Naive B cell (primary cell): ENCODE results near the gene KLK8. TPM values are rescaled to one million over a fixed set of nuclear protein-coding genes. Genes with fewer than 3 reads are reported as not detected.

Experiments
- ATAC-seq, 2 donors: fragments of 150-1000 bp; cut with Tn5 transposase; 2 replicates each; pipeline ENCODE4 v1.10.0; 2021; ENCODE audit warnings: low read depth in 2 of 2, mild to moderate bottlenecking in 2 of 2, moderate library complexity in 2 of 2
- DNase-seq: peaks from one replicate; pipeline ENCODE4 v3.0.0; 2022
- H3K27ac Mint-ChIP-seq, 6 donors: one replicate each; pipeline ENCODE4 v1.8.0; 2020 to 2022; ENCODE audit warnings: mild to moderate bottlenecking in 6 of 6, mixed read lengths in 6 of 6, moderate library complexity in 5 of 6, inconsistent platforms in 2 of 6
- H3K27me3 Mint-ChIP-seq, 3 donors: one replicate each; pipeline ENCODE4 v1.8.0; 2021 to 2022; ENCODE audit warnings: mixed read lengths in 3 of 3, mild to moderate bottlenecking in 1 of 3
- H3K36me3 Mint-ChIP-seq, 2 donors: one replicate each; pipeline ENCODE4 v1.8.0; 2020 to 2022; ENCODE audit warnings: mixed read lengths in 2 of 2, inconsistent platforms in 1 of 2, mild to moderate bottlenecking in 1 of 2
- H3K4me1 Mint-ChIP-seq, 3 donors: one replicate each; pipeline ENCODE4 v1.8.0; 2020 to 2022; ENCODE audit warnings: mixed read lengths in 3 of 3, inconsistent platforms in 1 of 3, mild to moderate bottlenecking in 1 of 3, moderate library complexity in 1 of 3
- H3K4me3 Mint-ChIP-seq, 8 donors: one replicate each; pipeline ENCODE4 v1.8.0; 2020 to 2022; ENCODE audit warnings: mild to moderate bottlenecking in 8 of 8, mixed read lengths in 8 of 8, moderate library complexity in 8 of 8, inconsistent platforms in 2 of 8
- H3K9me3 Mint-ChIP-seq, 7 donors: one replicate each; pipeline ENCODE4 v1.8.0; 2020 to 2022; ENCODE audit warnings: mixed read lengths in 7 of 7, mild to moderate bottlenecking in 5 of 7, inconsistent platforms in 2 of 7, moderate library complexity in 1 of 7
- polyA plus RNA-seq, 6 donors: library from polyadenylated mRNA; unstranded; fragments of 300-500 nt; fragmentation: Illumina TruSeq; gene quantifications; one replicate each; pipeline ENCODE4 v1.2.3, GENCODE V29; 2021; ENCODE audit warnings: low read depth in 6 of 6

Gene KLK8
- polyA plus RNA-seq, 6 donors from 2014 or later = not detected

- Mint-ChIP-seq H3K36me3 (peaks cover 0 to 28% of the 10 kb centered on the region in 2 donors), H3K27me3 (peaks cover 43 to 88% (median 76%) of the 10 kb centered on the region in 3 donors), H3K27ac (no peak overlapping the region), H3K9me3 (peaks cover 0 to 7% (median 4%) of the 10 kb centered on the region in 7 donors), H3K4me1 (peaks cover 16 to 27% (median 21%) of the 10 kb centered on the region in 3 donors), H3K4me3 (no peak overlapping the region)
- no peak for ATAC-seq
- no peak for DNase-seq
Observed at GRCh38 chr19:51014242-51014641, 12.8 kb upstream of the KLK8 start.

- peaks cover 0 to 6% (median 3%) of the 10 kb centered on the region in 7 donors for H3K9me3 Mint-ChIP-seq
- DNase-seq (no peak), ATAC-seq (no peak)
- peaks cover 8 to 19% (median 11%) of the 10 kb centered on the region in 3 donors for H3K4me1 Mint-ChIP-seq
- H3K4me3 Mint-ChIP-seq = no peak overlapping the region
- H3K27ac Mint-ChIP-seq = no peak overlapping the region
- peaks cover 38 to 79% (median 70%) of the 10 kb centered on the region in 3 donors for H3K27me3 Mint-ChIP-seq
- H3K36me3 Mint-ChIP-seq = peaks cover 0 to 19% of the 10 kb centered on the region in 2 donors
Observed at GRCh38 chr19:51012661-51013190, 11.3 kb upstream of the KLK8 start.

- peaks cover 0 to 6% (median 2%) of the 10 kb centered on the region in 7 donors for H3K9me3 Mint-ChIP-seq
- peaks cover 0 to 10% (median 0%) of the 10 kb centered on the region in 3 donors for H3K4me1 Mint-ChIP-seq
- H3K36me3 Mint-ChIP-seq = peaks cover 0 to 12% of the 10 kb centered on the region in 2 donors
- no peak overlapping the region for H3K4me3 Mint-ChIP-seq
- DNase-seq (no peak), ATAC-seq (no peak)
- peaks cover 32 to 62% (median 54%) of the 10 kb centered on the region in 3 donors for H3K27me3 Mint-ChIP-seq
- H3K27ac Mint-ChIP-seq = peak overlapping the region in 1 of 6 donors; percentile 12
Observed at GRCh38 chr19:51010066-51010795, 8.8 kb upstream of the KLK8 start.

- Mint-ChIP-seq H3K4me1 (peaks cover 0 to 1% (median 0%) of the 10 kb centered on the region in 3 donors), H3K9me3 (peaks cover 0 to 4% (median 0%) of the 10 kb centered on the region in 7 donors), H3K27ac (peak overlapping the region in 1 of 6 donors; percentile 12), H3K27me3 (peaks cover 27 to 53% (median 45%) of the 10 kb centered on the region in 3 donors), H3K4me3 (no peak overlapping the region), H3K36me3 (peaks cover 0 to 2% of the 10 kb centered on the region in 2 donors)
- DNase-seq (no peak), ATAC-seq (no peak)
Observed at GRCh38 chr19:51009061-51009891, 7.9 kb upstream of the KLK8 start.

GRCh38 chr19:51007488-51007887 is 6.1 kb upstream of the KLK8 start:
- ATAC-seq (no peak), DNase-seq (no peak)
- Mint-ChIP-seq H3K36me3 (no peaks in the 10 kb centered on the region), H3K9me3 (peaks cover 0 to 5% (median 2%) of the 10 kb centered on the region in 7 donors), H3K4me3 (no peak overlapping the region), H3K4me1 (no peaks in the 10 kb centered on the region), H3K27ac (no peak overlapping the region), H3K27me3 (peaks cover 14 to 58% (median 38%) of the 10 kb centered on the region in 3 donors)

- Mint-ChIP-seq H3K9me3 (peaks cover 0 to 6% (median 2%) of the 10 kb centered on the region in 7 donors), H3K27me3 (peaks cover 14 to 69% (median 47%) of the 10 kb centered on the region in 3 donors)
Observed at GRCh38 chr19:51006406-51006805, 5.0 kb upstream of the KLK8 start.

GRCh38 chr19:51005248-51005647 is 3.8 kb upstream of the KLK8 start:
- H3K4me3 Mint-ChIP-seq = no peak overlapping the region
- H3K36me3 Mint-ChIP-seq = no peaks in the 10 kb centered on the region
- DNase-seq = no peak
- H3K27ac Mint-ChIP-seq = no peak overlapping the region
- no peak for ATAC-seq
- H3K4me1 Mint-ChIP-seq = peaks cover 0 to 3% (median 0%) of the 10 kb centered on the region in 3 donors
- peaks cover 0 to 6% (median 2%) of the 10 kb centered on the region in 7 donors for H3K9me3 Mint-ChIP-seq
- peaks cover 11 to 72% (median 49%) of the 10 kb centered on the region in 3 donors for H3K27me3 Mint-ChIP-seq

More at GRCh38 chr19:51006406-51006805, 5.0 kb upstream of the KLK8 start:
- Mint-ChIP-seq H3K4me1 (peaks cover 0 to 3% (median 0%) of the 10 kb centered on the region in 3 donors), H3K36me3 (no peaks in the 10 kb centered on the region), H3K4me3 (no peak overlapping the region), H3K27ac (no peak overlapping the region)
- no peak for DNase-seq
- ATAC-seq = no peak

- no peak for DNase-seq
- Mint-ChIP-seq H3K27ac (peak overlapping the region in 1 of 6 donors; percentile 42), H3K9me3 (peaks cover 0 to 6% (median 2%) of the 10 kb centered on the region in 7 donors), H3K4me1 (peaks cover 0 to 3% (median 0%) of the 10 kb centered on the region in 3 donors), H3K36me3 (no peaks in the 10 kb centered on the region), H3K4me3 (no peak overlapping the region), H3K27me3 (peaks cover 15 to 72% (median 47%) of the 10 kb centered on the region in 3 donors)
- no peak for ATAC-seq
Observed at GRCh38 chr19:51003316-51003715, 1.9 kb upstream of the KLK8 start.

- peaks cover 0 to 3% (median 0%) of the 10 kb centered on the region in 3 donors for H3K4me1 Mint-ChIP-seq
- no peaks in the 10 kb centered on the region for H3K36me3 Mint-ChIP-seq
- no peak for DNase-seq
- peaks cover 20 to 77% (median 52%) of the 10 kb centered on the region in 3 donors for H3K27me3 Mint-ChIP-seq
- no peak overlapping the region for H3K27ac Mint-ChIP-seq
- ATAC-seq = peak in 1 of 2 donors; percentile 10
- H3K4me3 Mint-ChIP-seq = no peak overlapping the region
- peaks cover 0 to 6% (median 2%) of the 10 kb centered on the region in 7 donors for H3K9me3 Mint-ChIP-seq
Observed at GRCh38 chr19:51002542-51003311, 1.3 kb upstream of the KLK8 start.

- Mint-ChIP-seq H3K36me3 (no peaks in the 10 kb centered on the region), H3K27ac (no peak overlapping the region), H3K27me3 (peaks cover 15 to 74% (median 53%) of the 10 kb centered on the region in 3 donors), H3K4me1 (peaks cover 0 to 3% (median 0%) of the 10 kb centered on the region in 3 donors), H3K9me3 (peaks cover 0 to 6% (median 2%) of the 10 kb centered on the region in 7 donors), H3K4me3 (peak overlapping the region in 1 of 8 donors; percentile 14)
- DNase-seq = no peak
- ATAC-seq = no peak
Observed at GRCh38 chr19:51002089-51002532, 707 bp upstream of the KLK8 start.

- Mint-ChIP-seq H3K9me3 (peaks cover 0 to 8% (median 4%) of the 10 kb centered on the region in 7 donors), H3K27me3 (peaks cover 21 to 72% (median 57%) of the 10 kb centered on the region in 3 donors), H3K4me1 (peaks cover 0 to 3% (median 0%) of the 10 kb centered on the region in 3 donors), H3K4me3 (no peak overlapping the region), H3K27ac (no peak overlapping the region), H3K36me3 (no peaks in the 10 kb centered on the region)
- no peak for ATAC-seq
- DNase-seq = no peak
Observed at GRCh38 chr19:51000981-51001380, 423 bp downstream of the KLK8 start.

GRCh38 chr19:51000426-51000825 is 978 bp downstream of the KLK8 start:
- Mint-ChIP-seq H3K4me3 (no peak overlapping the region), H3K27me3 (peaks cover 21 to 70% (median 57%) of the 10 kb centered on the region in 3 donors), H3K27ac (no peak overlapping the region), H3K9me3 (peaks cover 0 to 8% (median 5%) of the 10 kb centered on the region in 7 donors), H3K4me1 (peaks cover 0 to 3% (median 0%) of the 10 kb centered on the region in 3 donors), H3K36me3 (no peaks in the 10 kb centered on the region)
- ATAC-seq (no peak), DNase-seq (no peak)
